Lung (tissue), 12 donors: ENCODE measurements around the gene NCK1. TPM values are rescaled to one million over a fixed set of nuclear protein-coding genes. Genes with fewer than 3 reads are reported as not detected.
"Not testable (repeated sequence)": the region's sequence is repeated elsewhere in the genome, so short reads cannot be mapped to it uniquely, and the experiment has no call there.

Source experiments
- ATAC-seq: fragments of 200-7000 bp; cut with Tn5 transposase; one replicate; pipeline ENCODE4 v1.9.1; 2020; ENCODE audit warnings: moderate number of reproducible peaks; ENCODE audit not compliant: insufficient read depth, low FRiP score
- DNase-seq, 3 donors: peaks; one replicate each; pipeline ENCODE4 v3.0.0-alpha.2; 2013 to 2017
- H3K27ac ChIP-seq, 2 donors: one replicate each; pipeline ENCODE4 v1.5.1; 2013; ENCODE audit warnings: mild to moderate bottlenecking in 2 of 2, moderate library complexity in 2 of 2, control low read depth in 1 of 2, inconsistent platforms in 1 of 2, low read depth in 1 of 2, low read length in 1 of 2
- H3K27me3 ChIP-seq, 3 donors: one replicate each; pipeline ENCODE4 v1.5.1; 2013; ENCODE audit warnings: low read length in 2 of 3; ENCODE audit not compliant: control insufficient read depth in 3 of 3, insufficient read depth in 3 of 3
- H3K36me3 ChIP-seq, 4 donors: one replicate each; pipeline ENCODE4 v1.5.1; 2013; ENCODE audit warnings: low read length in 4 of 4, mild to moderate bottlenecking in 1 of 4, moderate library complexity in 1 of 4; ENCODE audit not compliant: control insufficient read depth in 4 of 4, insufficient read depth in 4 of 4
- H3K4me1 ChIP-seq, 5 donors: one replicate each; pipeline ENCODE4 v1.5.1; 2013; ENCODE audit warnings: low read length in 5 of 5, mild to moderate bottlenecking in 2 of 5, moderate library complexity in 1 of 5; ENCODE audit not compliant: control insufficient read depth in 5 of 5, insufficient read depth in 5 of 5
- H3K4me3 ChIP-seq: one replicate; pipeline ENCODE4 v1.5.1; 2013; ENCODE audit warnings: mild to moderate bottlenecking, control low read depth, moderate library complexity
- H3K9ac ChIP-seq, 2 donors: one replicate each; pipeline ENCODE4 v1.5.1; 2013; ENCODE audit warnings: low read length in 2 of 2, control low read depth in 1 of 2; ENCODE audit not compliant: insufficient read depth in 1 of 2
- H3K9me3 ChIP-seq, 4 donors: one replicate each; pipeline ENCODE4 v1.5.1; 2013; ENCODE audit warnings: low read length in 3 of 4, mild to moderate bottlenecking in 1 of 4, moderate library complexity in 1 of 4; ENCODE audit not compliant: control insufficient read depth in 4 of 4, insufficient read depth in 3 of 4
- CTCF ChIP-seq: IDR thresholded peaks from 2 replicates; pipeline ENCODE4 v1.5.1; 2012; ENCODE audit warnings: mild to moderate bottlenecking; ENCODE audit errors: control extremely low read depth, extremely low read depth
- WGBS, 2 donors: extraction: QIAGEN DNeasy Blood & Tissue Kit; methylation state at CpG; one replicate each; pipeline ENCODE4 v1.1.7; 2013; 5-methylcytosine and 5-hydroxymethylcytosine counted together
- polyA plus RNA-seq, 2 donors: library from polyadenylated mRNA; stranded (reverse); fragments of 200-250 nt; gene quantifications; one replicate each; pipeline ENCODE4 v1.2.1, GENCODE V29; 2013
- total RNA-seq, 2 donors: library from RNA; depleted of rRNA in 1 of 2; stranded (reverse); fragments of >200 nt in 1 of 2; gene quantifications; one replicate each; pipeline ENCODE4 v1.2.1, GENCODE V29; 2014 to 2021
- donor health status: control.
- donor health status: control.
- donor health status: Bipolar disorder and iron deficiency.
- donor health status: healthy.
- donor health status: DM: yes; HTN: yes; CAD: no.

Gene NCK1
- total and polyA plus RNA-seq, 4 donors: 11.3 to 68.0 (median 30.2) TPM

- Histone ChIP-seq H3K4me3 (no peak overlapping the region), H3K36me3 (peaks cover 0 to 3% (median under 1%) of the 10 kb centered on the region in 4 donors), H3K27me3 (no peaks in the 10 kb centered on the region), H3K9me3 (peaks cover 0 to 5% (median 2%) of the 10 kb centered on the region in 4 donors), H3K27ac (no peak overlapping the region), H3K4me1 (peaks cover 0 to 6% (median 0%) of the 10 kb centered on the region in 5 donors), H3K9ac (no peak overlapping the region)
- no peak for DNase-seq
- no peak for ATAC-seq
- 78 to 90% methylated on average over 3 of the region's 3 CpGs for WGBS, 2 donors
- no peak for TF ChIP-seq CTCF
Measured at GRCh38 chr3:136901391-136901790, 39.4 kb downstream of the NCK1 start.

GRCh38 chr3:136902530-136902929 is 40.5 kb downstream of the NCK1 start:
- H3K4me1 ChIP-seq: peaks cover 0 to 16% (median 0%) of the 10 kb centered on the region in 5 donors
- ATAC-seq: not testable (repeated sequence)
- WGBS, 2 donors: 94% methylated on average over 1 of the region's 1 CpG

GRCh38 chr3:136903899-136904298 is 41.9 kb downstream of the NCK1 start:
- Histone ChIP-seq H3K36me3 (peaks cover 0 to 3% (median under 1%) of the 10 kb centered on the region in 4 donors), H3K4me3 (no peak overlapping the region), H3K9me3 (peaks cover 0 to 5% (median 2%) of the 10 kb centered on the region in 4 donors), H3K4me1 (peaks cover 0 to 13% (median 0%) of the 10 kb centered on the region in 5 donors), H3K27ac (no peak overlapping the region), H3K27me3 (no peaks in the 10 kb centered on the region), H3K9ac (no peak overlapping the region)
- WGBS, 2 donors: 0 to 50% methylated on average over 1 of the region's 1 CpG
- ATAC-seq: no peak
- no peak for DNase-seq
- no peak for TF ChIP-seq CTCF

More at GRCh38 chr3:136902530-136902929, 40.5 kb downstream of the NCK1 start:
- H3K36me3 ChIP-seq, H3K4me3 ChIP-seq, H3K27ac ChIP-seq, H3K27me3 ChIP-seq, H3K9me3 ChIP-seq, H3K9ac ChIP-seq, DNase-seq: not testable (repeated sequence)

- peaks cover 0 to 13% (median 2%) of the 10 kb centered on the region in 5 donors for H3K4me1 ChIP-seq
- no peak overlapping the region for H3K27ac ChIP-seq
- no peak overlapping the region for H3K9ac ChIP-seq
- no peak for DNase-seq
- ATAC-seq: no peak
- no peaks in the 10 kb centered on the region for H3K27me3 ChIP-seq
- H3K9me3 ChIP-seq: peaks cover 0 to 5% (median 2%) of the 10 kb centered on the region in 4 donors
- TF ChIP-seq CTCF: no peak
- H3K36me3 ChIP-seq: peaks cover 0 to 3% (median under 1%) of the 10 kb centered on the region in 4 donors
- 75 to 81% methylated on average over 4 of the region's 4 CpGs for WGBS, 2 donors
- H3K4me3 ChIP-seq: no peak overlapping the region
Measured at GRCh38 chr3:136904746-136905145, 42.7 kb downstream of the NCK1 start.
